GM23248 (cell line): ENCODE data around the gene FRMD1. TPM values are rescaled to one million over a fixed set of nuclear protein-coding genes. Genes with fewer than 3 reads are reported as not detected.

Experiments used
- DNase-seq: peaks from one replicate; pipeline ENCODE4 v3.0.0-alpha.2; 2015
- H2AFZ ChIP-seq: fragments of 200-600 bp; sonication (generic); 2 replicates; pipeline ENCODE4 v1.6.1; 2016; ENCODE audit warnings: antibody characterized with exemption
- H3F3A ChIP-seq: fragments of 200-600 bp; sonication (generic); 2 replicates; pipeline ENCODE4 v1.6.1; 2016; ENCODE audit warnings: mild to moderate bottlenecking, antibody characterized with exemption, mixed run types; ENCODE audit not compliant: insufficient read depth
- H3K27ac ChIP-seq: fragments of 200-600 bp; sonication (generic); 2 replicates; pipeline ENCODE4 v1.5.1; 2016; ENCODE audit warnings: mild to moderate bottlenecking
- H3K27me3 ChIP-seq: fragments of 200-600 bp; sonication (generic); replicated peaks from 2 replicates; pipeline ENCODE4 v1.6.1; 2016; ENCODE audit warnings: mild to moderate bottlenecking; ENCODE audit not compliant: insufficient read depth
- H3K36me3 ChIP-seq: fragments of 200-600 bp; sonication (generic); 2 replicates; pipeline ENCODE4 v1.6.1; 2016; ENCODE audit warnings: low read depth, mild to moderate bottlenecking
- H3K4me1 ChIP-seq: fragments of 200-600 bp; sonication (generic); 2 replicates; pipeline ENCODE4 v1.6.1; 2016; ENCODE audit warnings: mild to moderate bottlenecking; ENCODE audit not compliant: insufficient read depth
- H3K4me2 ChIP-seq: fragments of 200-600 bp; sonication (generic); one replicate; pipeline ENCODE4 v1.6.1; 2016; ENCODE audit warnings: mild to moderate bottlenecking; ENCODE audit not compliant: unreplicated experiment
- H3K4me3 ChIP-seq: fragments of 200-600 bp; sonication (generic); 2 replicates; pipeline ENCODE4 v1.5.1; 2016; ENCODE audit warnings: mild to moderate bottlenecking
- H3K79me2 ChIP-seq: fragments of 200-600 bp; sonication (generic); 2 replicates; pipeline ENCODE4 v1.6.1; 2016; ENCODE audit warnings: mild to moderate bottlenecking; ENCODE audit not compliant: insufficient read depth
- H3K9ac ChIP-seq: fragments of 200-600 bp; sonication (generic); 2 replicates; pipeline ENCODE4 v1.6.1; 2016; ENCODE audit warnings: mild to moderate bottlenecking
- H3K9me2 ChIP-seq: fragments of 200-600 bp; sonication (generic); 2 replicates; pipeline ENCODE4 v1.6.1; 2016; ENCODE audit warnings: mixed run types, mild to moderate bottlenecking, moderate library complexity; ENCODE audit not compliant: insufficient read depth
- H3K9me3 ChIP-seq: fragments of 200-600 bp; sonication (generic); one replicate; pipeline ENCODE4 v1.6.1; 2017; ENCODE audit warnings: low read depth
- H4K20me1 ChIP-seq: fragments of 200-600 bp; sonication (generic); 2 replicates; pipeline ENCODE4 v1.6.0; 2016; ENCODE audit not compliant: insufficient read depth
- EZH2 ChIP-seq: fragments of 200-600 bp; sonication (generic); IDR thresholded peaks from 2 replicates; pipeline ENCODE4 v1.6.1; 2018; ENCODE audit warnings: antibody characterized with exemption, mild to moderate bottlenecking; ENCODE audit not compliant: insufficient read depth, poor library complexity, severe bottlenecking
- EZH2phosphoT487 ChIP-seq: fragments of 200-600 bp; sonication (generic); IDR thresholded peaks from 2 replicates; pipeline ENCODE4 v1.6.1; 2018; ENCODE audit warnings: antibody characterized with exemption, moderate library complexity, mild to moderate bottlenecking, low read depth; ENCODE audit not compliant: insufficient read depth
- WGBS, 2 experiments: methylation state at CpG; one replicate each; pipeline ENCODE4 v1.1.6; 2015 to 2017; ENCODE audit warnings: low lambda C conversion rate in 2 of 2, low coverage in 1 of 2; ENCODE audit errors: missing lambda C conversion rate in 2 of 2; 5-methylcytosine and 5-hydroxymethylcytosine counted together
- in situ Hi-C: fragments of 300-500 bp; cut with MboI; formaldehyde crosslinking; loops from 2 replicates; pipeline ENCODE4 v1.15.0; 2020
- polyA plus RNA-seq: library from polyadenylated mRNA; unstranded; fragments of >200 nt; fragmentation: Nextera tagmentation; extraction: Ambion mirVana; gene quantifications from 2 replicates; pipeline ENCODE4 v1.2.1, GENCODE V29; 2016
- total RNA-seq: library from RNA; depleted of rRNA; stranded (reverse); fragments of >200 nt; shearing (Covaris generic); gene quantifications from 2 replicates; pipeline ENCODE4 v1.2.3, GENCODE V29; 2014

Gene FRMD1
- total and polyA plus RNA-seq, 2 experiments from 2014 or later: not detected

DNA sequence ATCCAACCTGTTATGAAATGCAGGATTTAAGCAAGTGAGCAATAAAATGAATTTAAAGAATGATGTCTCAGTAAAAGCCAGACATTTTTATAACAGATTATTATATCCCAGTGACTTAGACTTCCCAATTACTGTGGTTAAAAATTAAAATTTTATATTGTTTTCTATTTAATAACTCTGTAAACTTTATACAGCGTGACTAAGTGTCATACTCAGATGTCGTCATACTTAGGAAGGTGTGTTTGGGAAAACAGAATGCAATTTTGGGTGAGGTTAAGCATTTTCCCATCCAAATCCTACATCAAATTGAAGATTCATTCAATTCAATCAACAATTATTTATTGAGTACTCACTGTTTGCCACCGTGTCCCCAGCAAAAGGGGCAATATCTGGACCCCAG, 31.4 kb upstream of the FRMD1 start:
- Histone ChIP-seq H3K4me2 (no peak overlapping the region), H3K36me3 (no peaks in the 10 kb centered on the region), H3K27me3 (no peaks in the 10 kb centered on the region; the same call in 1 of the 2 replicates), H2AFZ (no peak overlapping the region), H3K9me2 (no peaks in the 10 kb centered on the region), H3K79me2 (no peaks in the 10 kb centered on the region), H4K20me1 (no peaks in the 10 kb centered on the region), H3K27ac (no peak overlapping the region), H3K9me3 (no peaks in the 10 kb centered on the region), H3K9ac (no peak overlapping the region), H3K4me3 (no peak overlapping the region), H3F3A (no peaks in the 10 kb centered on the region), H3K4me1 (no peaks in the 10 kb centered on the region)
- 40 to 48% methylated on average over 3 of the region's 3 CpGs for whole genome bisulfite sequencing, 2 experiments
- DNase-seq: no peak
- TF ChIP-seq EZH2phosphoT487: no peak
- in situ Hi-C loops: no loop called here

DNA sequence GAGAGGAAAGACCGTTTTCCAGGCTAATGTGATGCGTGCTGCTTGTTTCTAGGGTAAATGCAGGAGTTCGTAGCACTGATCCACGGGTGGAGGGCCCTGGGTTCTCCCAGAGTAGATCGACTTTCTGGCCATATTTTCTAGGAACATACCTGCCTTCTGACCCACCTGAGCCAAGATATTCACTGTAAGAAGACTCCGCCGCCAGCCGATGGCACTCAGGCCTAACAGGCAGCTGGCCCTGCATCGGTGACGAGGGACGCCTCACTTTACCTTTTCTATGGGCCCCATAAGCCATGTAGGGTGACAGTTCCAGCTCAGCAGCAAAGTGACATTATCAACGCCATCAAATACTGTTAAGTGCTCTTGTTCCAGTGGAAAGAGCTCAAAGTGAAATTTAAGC, 30.2 kb upstream of the FRMD1 start:
- no peak overlapping the region for H2AFZ ChIP-seq
- peaks cover 7% of the 10 kb centered on the region for H3K27me3 ChIP-seq
- no peaks in the 10 kb centered on the region for H3K9me2 ChIP-seq
- no peaks in the 10 kb centered on the region for H3K36me3 ChIP-seq
- TF ChIP-seq EZH2 (no peak), EZH2phosphoT487 (no peak)
- H3K9ac ChIP-seq: no peak overlapping the region
- H3K4me1 ChIP-seq: no peaks in the 10 kb centered on the region
- no peaks in the 10 kb centered on the region for H3F3A ChIP-seq
- in situ Hi-C loops: no loop called here
- H3K4me3 ChIP-seq: no peak overlapping the region
- WGBS, 2 experiments: 75 to 85% methylated on average over 12 of the region's 12 CpGs
- no peaks in the 10 kb centered on the region for H3K9me3 ChIP-seq
- H4K20me1 ChIP-seq: no peaks in the 10 kb centered on the region
- no peaks in the 10 kb centered on the region for H3K79me2 ChIP-seq
- no peak overlapping the region for H3K27ac ChIP-seq
- no peak overlapping the region for H3K4me2 ChIP-seq
- no peak for DNase-seq

DNA sequence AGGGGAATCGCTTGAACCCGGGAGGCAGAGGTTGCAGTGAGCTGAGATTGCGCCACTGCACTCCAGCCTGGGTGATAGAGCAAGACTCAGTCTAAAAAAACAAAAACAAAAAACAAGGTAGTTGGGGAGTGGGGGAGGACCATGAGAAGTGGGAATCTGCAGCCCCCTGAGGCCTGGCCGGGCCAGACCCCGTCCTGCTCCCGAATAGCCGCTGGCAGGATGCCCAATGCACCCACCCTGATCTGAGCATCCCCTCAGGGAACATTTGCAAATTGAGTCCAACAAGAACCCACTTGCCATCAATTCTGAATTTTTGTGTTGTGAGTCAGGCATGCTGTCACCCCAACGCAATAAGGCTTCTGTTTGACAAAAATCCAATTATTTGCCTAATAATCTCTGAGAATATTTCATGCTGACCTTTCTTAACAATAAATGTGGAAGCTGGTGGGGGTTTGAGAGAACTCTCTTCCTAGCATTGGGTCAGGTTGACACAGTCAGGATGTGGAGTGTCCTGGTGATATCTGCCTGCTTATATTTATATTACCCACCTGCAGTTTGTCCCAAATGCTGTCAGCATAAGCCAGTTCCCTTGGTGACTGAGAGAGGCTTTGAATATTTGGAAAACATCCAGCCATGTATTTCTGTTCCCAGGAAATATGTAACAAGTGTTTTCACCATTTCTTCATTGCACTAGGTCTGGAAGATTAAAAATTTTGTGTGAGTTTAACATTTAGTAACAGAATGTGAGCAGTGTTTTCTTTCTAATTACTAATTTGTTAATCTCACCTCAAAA, 28.4 kb upstream of the FRMD1 start:
- no peaks in the 10 kb centered on the region for H3K79me2 ChIP-seq
- H3K9me2 ChIP-seq: no peaks in the 10 kb centered on the region
- no peaks in the 10 kb centered on the region for H3K4me1 ChIP-seq
- WGBS, 2 experiments: 58 to 59% methylated on average over 8 of the region's 8 CpGs
- H3K36me3 ChIP-seq: no peaks in the 10 kb centered on the region
- no peaks in the 10 kb centered on the region for H3K9me3 ChIP-seq
- DNase-seq: peak; percentile 12
- H3K27ac ChIP-seq: no peak overlapping the region
- H4K20me1 ChIP-seq: no peaks in the 10 kb centered on the region
- H3K9ac ChIP-seq: no peak overlapping the region
- no peaks in the 10 kb centered on the region for H3F3A ChIP-seq
- no peak overlapping the region for H3K4me3 ChIP-seq
- H3K4me2 ChIP-seq: no peak overlapping the region
- peaks cover 23% of the 10 kb centered on the region for H3K27me3 ChIP-seq
- H2AFZ ChIP-seq: no peak overlapping the region
- in situ Hi-C loops: no loop called here
- TF ChIP-seq EZH2 (no peak), EZH2phosphoT487 (no peak)

DNA sequence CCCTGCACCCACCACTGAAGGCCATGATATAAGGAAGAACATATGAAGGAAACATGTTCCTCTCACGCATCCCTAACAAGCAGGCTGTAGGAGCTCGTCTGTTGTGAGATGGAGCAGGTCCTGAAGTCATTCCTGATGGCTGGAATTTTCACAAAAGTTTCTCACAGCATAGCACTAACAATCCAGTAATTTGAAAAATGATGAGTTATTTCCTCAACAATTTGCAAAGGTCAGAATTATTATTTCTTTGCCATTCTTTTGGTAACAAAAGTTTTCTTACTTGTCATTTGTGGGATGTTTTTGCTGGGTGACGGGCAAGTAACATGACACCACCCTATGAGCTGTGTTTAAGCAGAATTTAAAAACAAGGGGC, 27.6 kb upstream of the FRMD1 start:
- in situ Hi-C loops: no loop called here
- Histone ChIP-seq H3K27ac (no peak overlapping the region), H3F3A (no peaks in the 10 kb centered on the region), H3K36me3 (no peaks in the 10 kb centered on the region), H3K9me2 (no peaks in the 10 kb centered on the region), H3K27me3 (peaks cover 30% of the 10 kb centered on the region), H3K4me2 (no peak overlapping the region), H2AFZ (no peak overlapping the region; the same call in 1 of the 2 replicates), H3K4me1 (no peaks in the 10 kb centered on the region), H3K9me3 (no peaks in the 10 kb centered on the region), H3K79me2 (no peaks in the 10 kb centered on the region), H4K20me1 (no peaks in the 10 kb centered on the region), H3K4me3 (no peak overlapping the region), H3K9ac (no peak overlapping the region)
- DNase-seq: peak; percentile 20
- no peak for TF ChIP-seq EZH2
- no peak for TF ChIP-seq EZH2phosphoT487
- WGBS, 2 experiments: 32 to 52% methylated on average over 3 of the region's 3 CpGs
